SK-N-SH treated with all-trans-retinoic acid at 6 μM for 48 hours (cell line): ENCODE results near the gene SMDT1.

Experiments
- ARNTL ChIP-seq: fragments of 450-650 bp; formaldehyde crosslinking; IDR thresholded peaks from 2 replicates; pipeline ENCODE4 v1.5.0; 2020; ENCODE audit warnings: low read depth, mild to moderate bottlenecking, moderate library complexity, borderline replicate concordance
- SNAI2 ChIP-seq: fragments of 250-450 bp; sonication (Bioruptor Pico); IDR thresholded peaks from 2 replicates; pipeline ENCODE4 v1.5.0; 2020; ENCODE audit warnings: mild to moderate bottlenecking, moderate library complexity
- TF ChIP-seq, protein P1 (sequence below): fragments of 250-450 bp; sonication (Bioruptor Pico); IDR thresholded peaks from 2 replicates; pipeline ENCODE4 v1.8.0; 2020; ENCODE audit warnings: mild to moderate bottlenecking, moderate library complexity, borderline replicate concordance

DNA sequence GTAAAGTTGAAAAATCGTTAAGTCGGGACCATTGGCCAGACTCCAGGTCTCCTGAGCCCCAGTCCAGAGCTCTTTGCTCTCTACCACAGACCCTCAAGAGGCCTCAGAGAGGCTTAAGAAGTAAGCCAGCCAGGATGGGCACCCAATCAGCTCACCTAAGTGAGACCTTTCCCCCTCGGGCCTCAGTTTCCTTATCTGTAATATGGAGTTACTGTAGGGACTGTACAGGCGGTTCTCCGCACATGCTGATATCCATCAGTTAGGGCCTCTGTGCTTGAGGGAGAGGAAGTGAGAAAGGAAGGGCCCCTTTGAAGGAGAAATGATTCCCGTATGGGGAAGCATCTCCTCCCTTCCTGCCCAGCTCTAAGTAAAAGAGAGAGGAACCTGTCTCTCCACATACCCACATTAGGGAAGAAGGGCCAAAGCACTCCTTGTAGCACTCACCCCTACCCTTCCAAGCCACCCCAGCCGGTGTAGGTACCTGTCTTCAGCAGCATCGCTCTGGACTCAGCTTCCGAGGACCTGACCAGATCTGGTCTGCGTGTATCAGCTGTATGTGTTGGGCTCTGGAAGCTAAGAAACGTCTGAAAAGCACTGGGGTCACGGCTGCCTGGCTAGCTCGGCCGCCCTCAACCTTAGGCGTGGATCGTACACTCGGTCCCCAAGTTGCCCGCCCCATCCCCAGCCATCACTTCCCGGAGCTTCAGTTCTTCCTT is 9.5 kb upstream of the SMDT1 start:
- TF ChIP-seq, protein P1, sequence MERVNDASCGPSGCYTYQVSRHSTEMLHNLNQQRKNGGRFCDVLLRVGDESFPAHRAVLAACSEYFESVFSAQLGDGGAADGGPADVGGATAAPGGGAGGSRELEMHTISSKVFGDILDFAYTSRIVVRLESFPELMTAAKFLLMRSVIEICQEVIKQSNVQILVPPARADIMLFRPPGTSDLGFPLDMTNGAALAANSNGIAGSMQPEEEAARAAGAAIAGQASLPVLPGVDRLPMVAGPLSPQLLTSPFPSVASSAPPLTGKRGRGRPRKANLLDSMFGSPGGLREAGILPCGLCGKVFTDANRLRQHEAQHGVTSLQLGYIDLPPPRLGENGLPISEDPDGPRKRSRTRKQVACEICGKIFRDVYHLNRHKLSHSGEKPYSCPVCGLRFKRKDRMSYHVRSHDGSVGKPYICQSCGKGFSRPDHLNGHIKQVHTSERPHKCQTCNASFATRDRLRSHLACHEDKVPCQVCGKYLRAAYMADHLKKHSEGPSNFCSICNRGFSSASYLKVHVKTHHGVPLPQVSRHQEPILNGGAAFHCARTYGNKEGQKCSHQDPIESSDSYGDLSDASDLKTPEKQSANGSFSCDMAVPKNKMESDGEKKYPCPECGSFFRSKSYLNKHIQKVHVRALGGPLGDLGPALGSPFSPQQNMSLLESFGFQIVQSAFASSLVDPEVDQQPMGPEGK = no peak
- TF ChIP-seq ARNTL (CRISPR knock-in tag) = no peak
- no peak for TF ChIP-seq SNAI2 (CRISPR knock-in tag)
